ENCODE results near the gene NUCB1.

Gene NUCB1

DNA sequence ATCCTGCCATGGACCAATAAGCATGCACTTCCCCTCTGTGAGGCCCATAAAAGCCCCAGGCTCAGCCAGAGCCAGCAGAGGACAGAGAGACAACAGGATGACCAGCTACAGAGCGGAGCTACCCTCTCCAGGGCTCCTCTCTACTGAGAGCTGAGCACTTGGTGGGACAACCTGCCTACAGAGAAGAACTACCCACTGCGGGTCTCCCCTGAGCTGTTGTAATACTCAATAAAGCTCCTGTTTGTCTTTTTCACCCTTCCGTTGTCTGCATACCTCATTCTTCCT, 47.1 kb downstream of the NUCB1 start:
- ATAC-seq (replicated peaks), result no peak
- H3K27me3 Mint-ChIP-seq, result no peaks in the 10 kb centered on the region
- DNase-seq, result no peak
- no peak overlapping the region for H3K4me3 Mint-ChIP-seq
- peaks cover 2 to 4% of the 10 kb centered on the region in 2 donors for H3K9me3 Mint-ChIP-seq
- no peaks in the 10 kb centered on the region for H3K4me1 Mint-ChIP-seq
- no peak overlapping the region for H3K27ac Mint-ChIP-seq
- peaks cover 3 to 5% of the 10 kb centered on the region in 2 donors for H3K36me3 Mint-ChIP-seq

DNA sequence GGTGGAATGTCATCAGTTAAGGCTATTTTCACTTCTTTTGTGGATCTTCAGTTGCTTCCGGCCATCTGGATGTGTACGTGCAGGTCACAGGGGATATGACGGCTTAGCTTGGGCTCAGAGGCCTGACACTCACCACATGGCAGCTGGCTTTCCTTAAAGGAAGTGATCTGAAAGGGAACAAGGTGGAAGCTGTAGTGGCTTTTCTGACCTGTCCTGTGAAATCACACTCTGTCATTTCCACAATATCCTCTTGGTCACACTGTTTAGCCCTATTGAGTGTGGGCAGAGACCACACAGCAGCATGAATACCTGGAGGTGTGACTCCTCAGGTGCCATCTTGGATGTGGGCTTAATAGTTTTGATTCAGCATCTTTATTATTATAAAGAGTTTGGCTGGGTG, 50.0 kb downstream of the NUCB1 start:
- ATAC-seq (replicated peaks) (no peak), DNase-seq (no peak)
- H3K36me3 Mint-ChIP-seq, result peaks cover 4 to 5% of the 10 kb centered on the region in 2 donors
- H3K9me3 Mint-ChIP-seq, result peaks cover 2 to 4% of the 10 kb centered on the region in 2 donors
- no peaks in the 10 kb centered on the region for H3K27me3 Mint-ChIP-seq
- no peak overlapping the region for H3K4me3 Mint-ChIP-seq
- peaks cover 3 to 5% of the 10 kb centered on the region in 2 donors for H3K4me1 Mint-ChIP-seq
- H3K27ac Mint-ChIP-seq, result no peak overlapping the region

GRCh38 chr19:48950830-48951519, 50.9 kb downstream of the NUCB1 start:
- H3K4me1 Mint-ChIP-seq, result peaks cover 9 to 13% of the 10 kb centered on the region in 2 donors
- DNase-seq, result no peak
- H3K27me3 Mint-ChIP-seq, result no peaks in the 10 kb centered on the region
- H3K9me3 Mint-ChIP-seq, result peaks cover 2 to 4% of the 10 kb centered on the region in 2 donors
- no peak for ATAC-seq (replicated peaks)
- H3K4me3 Mint-ChIP-seq, result no peak overlapping the region
- no peak overlapping the region for H3K27ac Mint-ChIP-seq
- peaks cover 7 to 9% of the 10 kb centered on the region in 2 donors for H3K36me3 Mint-ChIP-seq

- H3K4me3 Mint-ChIP-seq, result no peak overlapping the region
These were observed 53.0 kb downstream of the NUCB1 start for GRCh38 chr19:48953141-48953540.

GRCh38 chr19:48953990-48954594, 54.0 kb downstream of the NUCB1 start:
- DNase-seq (no peak), ATAC-seq (replicated peaks) (no peak)
- H3K9me3 Mint-ChIP-seq, result no peaks in the 10 kb centered on the region
- peak overlapping the region; percentile 87 to 92 for H3K4me3 Mint-ChIP-seq
- H3K36me3 Mint-ChIP-seq, result peaks cover 21 to 36% of the 10 kb centered on the region in 2 donors
- peaks cover 19 to 35% of the 10 kb centered on the region in 2 donors for H3K4me1 Mint-ChIP-seq
- H3K27me3 Mint-ChIP-seq, result no peaks in the 10 kb centered on the region
- H3K27ac Mint-ChIP-seq, result peak overlapping the region; percentile 87

More at GRCh38 chr19:48953141-48953540, 53.0 kb downstream of the NUCB1 start:
- Mint-ChIP-seq H3K4me1 (peaks cover 17 to 27% of the 10 kb centered on the region in 2 donors), H3K27ac (no peak overlapping the region), H3K36me3 (peaks cover 16 to 29% of the 10 kb centered on the region in 2 donors), H3K9me3 (no peaks in the 10 kb centered on the region), H3K27me3 (no peaks in the 10 kb centered on the region)
- ATAC-seq (replicated peaks), result no peak
- DNase-seq, result no peak

- peaks cover 19 to 37% of the 10 kb centered on the region in 2 donors for H3K4me1 Mint-ChIP-seq
- H3K27ac Mint-ChIP-seq, result peak within 1 kb of the TSS; percentile 97
- ATAC-seq (replicated peaks) (peak; percentile 92 to 94), DNase-seq (peak; percentile 96)
- H3K4me3 Mint-ChIP-seq, result peak within 1 kb of the TSS; percentile 92 to 94
- H3K9me3 Mint-ChIP-seq, result no peaks in the 10 kb centered on the region
- no peaks in the 10 kb centered on the region for H3K27me3 Mint-ChIP-seq
- H3K36me3 Mint-ChIP-seq, result peaks cover 21 to 38% of the 10 kb centered on the region in 2 donors
These were observed 54.6 kb downstream of the NUCB1 start, which contains the start of gene BAX for GRCh38 chr19:48954595-48955307. TSS of gene BAX (plus strand) at chr19:48954875. CDS start at chr19:48954929, 54 bp downstream.

- DNase-seq (no peak), ATAC-seq (replicated peaks) (no peak)
- no peaks in the 10 kb centered on the region for H3K9me3 Mint-ChIP-seq
- H3K4me3 Mint-ChIP-seq, result peak overlapping the region; percentile 92 to 94
- H3K4me1 Mint-ChIP-seq, result peaks cover 19 to 37% of the 10 kb centered on the region in 2 donors
- peaks cover 21 to 39% of the 10 kb centered on the region in 2 donors for H3K36me3 Mint-ChIP-seq
- H3K27ac Mint-ChIP-seq, result peak overlapping the region; percentile 97
- H3K27me3 Mint-ChIP-seq, result no peaks in the 10 kb centered on the region
These were observed 55.3 kb downstream of the NUCB1 start for GRCh38 chr19:48955308-48955958.

GRCh38 chr19:48958006-48958405, 57.9 kb downstream of the NUCB1 start:
- H3K4me1 Mint-ChIP-seq, result peaks cover 37 to 60% of the 10 kb centered on the region in 2 donors
- peaks cover 33 to 58% of the 10 kb centered on the region in 2 donors for H3K36me3 Mint-ChIP-seq
- H3K4me3 Mint-ChIP-seq, result no peak overlapping the region
- ATAC-seq (replicated peaks) (no peak), DNase-seq (no peak)
- H3K27ac Mint-ChIP-seq, result no peak overlapping the region
- H3K27me3 Mint-ChIP-seq, result no peaks in the 10 kb centered on the region
- H3K9me3 Mint-ChIP-seq, result peaks cover 0 to 2% of the 10 kb centered on the region in 2 donors

DNA sequence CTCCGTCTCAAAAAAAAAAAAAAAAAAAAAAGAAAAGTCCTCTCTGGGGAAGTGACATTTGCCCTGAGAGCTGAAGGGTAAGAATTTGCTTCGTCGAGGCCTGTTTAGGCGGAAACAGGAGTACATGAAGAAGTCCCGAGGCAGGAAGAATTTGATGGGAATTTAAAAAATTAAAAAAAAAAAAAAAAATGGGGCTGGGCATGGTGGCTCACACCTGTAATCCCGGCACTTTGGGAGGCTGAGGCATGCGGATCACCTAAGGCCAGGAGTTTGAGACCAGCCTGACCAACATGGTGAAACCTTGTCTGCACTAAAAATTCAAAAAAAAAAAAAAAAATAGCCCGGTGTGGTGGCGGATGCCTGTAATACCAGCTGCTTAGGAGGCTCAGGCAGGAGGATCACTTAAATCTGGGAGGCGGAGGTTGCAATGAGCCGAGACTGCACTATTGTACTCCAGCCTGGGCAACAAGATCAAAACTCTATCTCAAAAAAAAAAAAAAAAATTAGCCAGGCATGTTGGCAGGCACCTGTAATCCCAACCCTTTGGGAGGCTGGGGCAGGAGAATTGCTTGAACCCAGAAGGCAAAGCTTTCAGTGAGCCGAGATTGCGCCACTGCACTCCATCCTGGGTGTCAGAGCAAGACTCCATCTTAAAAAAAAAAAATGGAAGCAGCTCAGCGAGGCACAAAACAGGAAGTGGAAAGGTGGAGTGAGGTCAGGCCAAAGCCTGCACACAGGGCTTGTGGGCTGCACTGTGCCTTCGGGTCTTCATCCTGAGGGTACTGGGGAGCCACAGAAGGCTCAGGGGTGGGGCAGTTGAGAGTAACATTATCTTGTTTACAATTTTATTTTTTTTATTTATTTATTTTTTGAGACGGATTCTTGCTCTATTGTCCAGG, 59.5 kb downstream of the NUCB1 start:
- peaks cover 0 to 2% of the 10 kb centered on the region in 2 donors for H3K9me3 Mint-ChIP-seq
- peaks cover 48 to 72% of the 10 kb centered on the region in 2 donors for H3K4me1 Mint-ChIP-seq
- H3K4me3 Mint-ChIP-seq, result no peak overlapping the region
- H3K27me3 Mint-ChIP-seq, result no peaks in the 10 kb centered on the region
- ATAC-seq (replicated peaks), result no peak
- H3K27ac Mint-ChIP-seq, result peak overlapping the region; percentile 82
- H3K36me3 Mint-ChIP-seq, result peaks cover 33 to 58% of the 10 kb centered on the region in 2 donors
- DNase-seq, result no peak

DNA sequence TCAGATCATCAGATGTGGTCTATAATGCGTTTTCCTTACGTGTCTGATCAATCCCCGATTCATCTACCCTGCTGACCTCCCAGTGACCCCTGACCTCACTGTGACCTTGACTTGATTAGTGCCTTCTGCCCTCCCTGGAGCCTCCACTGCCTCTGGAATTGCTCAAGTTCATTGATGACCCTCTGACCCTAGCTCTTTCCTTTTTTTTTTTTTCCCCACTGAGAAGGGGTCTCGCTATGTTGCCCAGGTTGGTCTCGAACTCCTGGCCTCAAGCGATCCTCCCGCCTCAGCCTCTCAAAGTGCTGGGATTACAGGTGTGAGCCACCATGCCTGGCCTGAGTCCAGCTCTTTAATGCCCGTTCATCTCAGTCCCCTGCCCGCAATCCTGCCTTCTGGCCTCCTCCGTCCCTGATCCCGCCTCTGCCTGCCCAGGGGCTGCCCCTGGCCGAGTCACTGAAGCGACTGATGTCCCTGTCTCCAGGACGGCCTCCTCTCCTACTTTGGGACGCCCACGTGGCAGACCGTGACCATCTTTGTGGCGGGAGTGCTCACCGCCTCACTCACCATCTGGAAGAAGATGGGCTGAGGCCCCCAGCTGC, 61.0 kb downstream of the NUCB1 start:
- peaks cover 40 to 61% of the 10 kb centered on the region in 2 donors for H3K36me3 Mint-ChIP-seq
- peak overlapping the region; percentile 78 for H3K27ac Mint-ChIP-seq
- peak overlapping the region in 1 of 2 donors; percentile 24 for H3K4me3 Mint-ChIP-seq

GRCh38 chr19:48961673-48962028, 61.5 kb downstream of the NUCB1 start:
- ATAC-seq (replicated peaks) (no peak), DNase-seq (no peak)
- Mint-ChIP-seq H3K36me3 (peaks cover 42 to 62% of the 10 kb centered on the region in 2 donors), H3K4me1 (peaks cover 45 to 77% of the 10 kb centered on the region in 2 donors), H3K27ac (peak overlapping the region; percentile 99), H3K27me3 (no peaks in the 10 kb centered on the region), H3K4me3 (peak overlapping the region; percentile 99), H3K9me3 (peaks cover 0 to 5% of the 10 kb centered on the region in 2 donors)

More for the DNA sequence above, 61.0 kb downstream of the NUCB1 start:
- no peak for ATAC-seq (replicated peaks)
- Mint-ChIP-seq H3K27me3 (no peaks in the 10 kb centered on the region), H3K4me1 (peaks cover 44 to 75% of the 10 kb centered on the region in 2 donors), H3K9me3 (peaks cover 0 to 2% of the 10 kb centered on the region in 2 donors)
- no peak for DNase-seq

DNA sequence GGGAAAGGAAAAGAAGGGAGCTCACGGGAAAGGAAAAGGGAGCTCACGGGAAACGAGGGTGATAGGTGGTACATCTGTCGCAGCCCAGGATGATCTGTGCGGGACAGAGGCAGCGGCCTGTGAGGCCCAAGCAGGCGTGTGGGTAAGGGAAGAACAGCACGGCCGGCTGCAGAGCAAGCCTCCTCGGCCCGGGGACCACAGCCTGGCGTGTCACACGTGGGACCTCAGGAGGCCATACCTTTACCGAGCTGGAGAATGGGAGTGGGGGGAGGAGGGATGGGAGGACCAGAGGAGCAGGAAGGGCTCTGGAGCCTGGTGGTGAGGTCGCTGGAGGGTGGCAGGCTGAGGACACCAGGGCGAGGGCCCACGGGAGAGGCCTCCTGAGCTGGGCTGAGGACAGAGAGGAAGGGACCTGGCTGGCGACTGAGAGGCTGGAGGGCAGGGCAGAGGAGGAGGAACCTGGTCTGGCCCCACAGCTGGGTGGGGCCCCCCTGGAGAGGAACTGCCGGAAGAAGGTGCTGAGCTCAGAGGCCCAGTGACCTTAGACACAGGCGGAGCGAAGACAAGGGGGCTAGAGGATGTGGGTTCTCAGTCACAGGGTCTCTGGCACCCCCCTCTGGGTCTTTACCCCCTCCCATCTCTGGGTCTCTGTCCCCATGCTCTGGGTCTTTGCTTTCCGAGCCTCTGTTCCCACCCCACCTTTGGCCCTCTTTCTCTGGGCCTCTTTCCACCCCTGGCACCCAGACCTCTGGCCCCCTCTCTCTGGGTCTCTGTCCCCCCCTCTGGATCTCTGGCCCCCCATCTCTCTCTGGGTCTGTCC, 62.1 kb downstream of the NUCB1 start:
- ATAC-seq (replicated peaks), result peak; percentile 49 to 56
- Mint-ChIP-seq H3K27ac (peak overlapping the region; percentile 99), H3K36me3 (peaks cover 44 to 62% of the 10 kb centered on the region in 2 donors), H3K4me3 (peak overlapping the region; percentile 99), H3K9me3 (peaks cover 0 to 5% of the 10 kb centered on the region in 2 donors), H3K4me1 (peaks cover 45 to 77% of the 10 kb centered on the region in 2 donors), H3K27me3 (no peaks in the 10 kb centered on the region)
- peak; percentile 62 for DNase-seq
